Kidney capillary endothelial cell (primary cell): ENCODE measurements around the gene PITX3.
"Not testable (repeated sequence)": the region's sequence is repeated elsewhere in the genome, so short reads cannot be mapped to it uniquely, and the experiment has no call there.

ENCODE experiments used
- DNase-seq: peaks from one replicate; pipeline ENCODE4 v3.0.0-alpha.2; 2018; ENCODE audit warnings: low spot score

The PITX3 gene

DNA sequence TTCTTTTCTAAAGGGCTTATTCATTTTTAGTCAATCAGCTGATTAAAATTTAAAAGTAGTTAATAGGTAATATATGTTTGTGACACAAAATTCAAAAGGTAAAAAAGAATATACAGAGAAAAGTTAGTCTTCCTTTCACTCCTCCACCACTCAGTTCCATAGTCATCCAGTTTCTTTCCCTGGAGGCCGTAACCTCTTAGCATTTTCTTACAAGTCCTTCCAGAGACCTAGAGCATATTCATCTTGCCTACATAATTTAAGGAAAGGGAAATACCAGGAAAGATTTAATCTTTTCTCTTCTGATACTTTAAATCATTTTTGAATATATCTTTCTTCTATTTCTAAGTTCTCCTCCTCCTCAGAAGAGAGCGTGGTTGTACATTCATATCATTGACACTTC is 14.1 kb upstream of the PITX3 start:
- DNase-seq = no peak

DNA sequence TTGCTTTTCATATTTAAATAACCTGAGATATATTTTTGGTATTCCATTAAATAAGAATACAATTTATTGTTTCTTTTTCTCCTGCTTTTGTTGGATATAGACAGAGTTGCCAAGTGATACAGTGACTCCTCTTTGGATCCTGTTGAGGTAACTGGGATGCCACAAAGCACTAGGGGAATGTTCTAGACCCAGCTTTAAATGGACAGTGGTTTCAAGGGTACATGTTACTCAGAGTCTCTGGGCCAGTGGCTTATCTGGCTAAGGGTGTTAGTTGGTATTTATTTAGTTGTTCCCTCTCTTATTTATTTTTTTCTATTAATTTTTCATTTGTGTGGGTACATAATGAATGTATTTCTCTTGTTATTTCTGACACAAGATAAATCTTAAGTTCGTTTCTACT is 13.1 kb upstream of the PITX3 start:
- no peak for DNase-seq

DNA sequence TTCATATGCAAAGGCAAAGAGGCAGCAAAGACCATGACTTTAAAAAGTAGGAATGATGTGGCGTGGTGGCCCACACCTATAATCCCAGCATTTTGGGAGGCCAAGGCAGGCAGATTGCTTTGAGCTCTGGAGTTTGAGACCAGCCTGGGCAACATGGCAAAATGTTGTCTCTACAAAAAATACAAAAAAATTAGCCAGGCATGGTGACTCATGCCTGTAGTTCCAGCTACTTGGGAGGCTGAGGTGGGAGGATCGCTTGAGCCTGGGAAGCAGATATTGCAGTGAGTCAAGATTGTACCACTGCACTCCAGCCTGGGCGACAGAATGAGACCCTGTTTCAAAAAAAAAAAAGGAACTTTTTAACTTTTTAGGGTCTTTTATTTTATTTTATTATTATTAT is 11.2 kb upstream of the PITX3 start:
- not testable (repeated sequence) for DNase-seq

DNA sequence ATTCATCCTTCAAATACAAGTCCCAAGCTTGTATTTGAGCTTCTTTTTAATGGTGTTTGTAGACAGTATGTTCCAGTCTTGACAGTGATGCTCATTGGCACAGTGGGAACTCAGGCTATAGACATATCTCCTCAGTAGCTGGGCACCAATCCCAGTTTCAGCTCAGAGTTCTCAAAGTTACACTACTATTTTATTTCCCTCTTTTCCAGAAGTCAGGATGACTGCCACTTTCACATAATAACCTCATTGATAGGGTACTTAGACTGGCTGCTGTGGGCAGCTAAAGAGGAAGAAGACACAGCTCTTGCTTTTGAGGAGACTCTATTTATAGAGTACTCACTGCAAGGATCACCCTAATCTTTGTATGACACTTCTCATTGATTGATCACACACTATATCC is 6.4 kb upstream of the PITX3 start:
- DNase-seq = no peak

DNA sequence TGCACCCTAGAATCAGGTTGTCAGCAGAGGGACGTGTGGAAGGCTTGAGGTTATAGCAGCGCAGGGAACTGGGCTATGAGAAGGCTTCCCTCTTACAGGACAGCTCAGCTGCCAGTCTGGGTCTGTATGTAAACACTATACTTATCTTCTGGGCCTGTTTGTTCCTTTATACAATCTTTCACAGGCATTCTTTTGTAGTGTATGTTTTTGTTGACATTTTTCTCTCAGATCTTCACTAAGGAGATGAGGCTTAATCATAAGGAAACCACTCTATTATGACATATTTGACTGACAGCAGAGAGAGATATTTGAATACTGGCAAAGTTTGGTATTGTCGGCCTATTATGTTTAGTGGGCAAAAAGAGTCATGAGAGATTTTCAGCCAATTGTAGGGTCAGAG is 4.9 kb upstream of the PITX3 start:
- DNase-seq = no peak

DNA sequence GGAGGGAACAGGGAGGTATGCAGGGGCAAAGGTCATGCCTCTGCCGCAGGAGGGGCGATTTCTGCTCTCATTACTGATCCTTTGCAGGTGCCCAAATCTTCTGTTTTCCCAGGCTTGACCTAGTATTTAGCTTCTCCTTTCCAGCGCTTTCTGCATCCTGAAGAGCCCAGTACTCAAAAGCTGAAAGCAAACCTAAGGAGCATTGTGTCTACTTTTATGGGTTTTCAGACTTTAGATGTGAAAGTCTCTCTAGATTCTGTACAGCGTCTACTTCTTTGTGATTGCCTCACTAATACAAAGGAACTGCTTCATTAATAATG is 4.6 kb upstream of the PITX3 start:
- no peak for DNase-seq

DNA sequence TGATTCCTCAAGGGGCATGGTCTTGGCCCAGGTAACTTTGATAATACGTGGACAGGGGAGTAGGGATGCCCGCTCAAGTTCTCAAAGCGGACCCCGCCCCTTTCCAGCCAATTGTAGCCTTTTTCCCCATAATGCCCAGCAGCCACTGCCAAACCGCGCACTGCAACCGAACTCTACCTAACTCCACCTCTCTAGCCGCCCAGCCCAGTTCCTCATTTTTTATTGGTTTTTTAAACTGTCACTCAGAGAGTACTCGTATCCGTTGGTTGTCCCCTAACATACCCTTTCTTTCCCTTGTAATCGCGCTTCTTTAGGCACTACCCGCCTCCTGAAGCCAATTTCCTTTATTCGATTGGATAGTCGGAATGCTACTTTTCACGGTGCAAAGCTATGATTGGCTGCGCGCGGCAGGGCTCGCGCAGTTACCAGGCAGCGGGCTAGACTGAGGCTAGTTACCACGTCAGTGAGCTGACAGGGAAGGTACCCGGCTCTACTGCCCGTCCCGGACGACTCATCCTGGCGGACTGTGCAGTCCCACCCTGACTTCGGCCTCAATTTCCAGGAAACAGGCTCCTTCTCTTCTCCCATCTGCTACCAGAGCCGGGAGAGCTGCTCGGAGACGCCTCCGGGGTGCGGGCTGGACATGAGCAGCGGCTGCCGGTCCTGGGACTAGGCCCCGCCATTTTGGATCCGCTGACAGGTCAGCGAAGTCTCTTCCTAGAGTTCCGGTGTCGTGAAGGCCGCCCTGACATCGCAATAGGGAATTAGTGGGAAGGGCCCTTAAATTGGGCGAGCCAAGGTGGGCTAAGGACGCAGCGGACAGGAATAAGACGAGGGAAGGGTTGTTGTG is 4.0 kb upstream of the PITX3 start, which contains the start of gene GBF1:
GBF1 (plus strand) TSS at position 451 of the 850 bp plus-strand sequence. CDS start 13,407 bp downstream, outside the sequence.
- DNase-seq = peak; percentile 100

DNA sequence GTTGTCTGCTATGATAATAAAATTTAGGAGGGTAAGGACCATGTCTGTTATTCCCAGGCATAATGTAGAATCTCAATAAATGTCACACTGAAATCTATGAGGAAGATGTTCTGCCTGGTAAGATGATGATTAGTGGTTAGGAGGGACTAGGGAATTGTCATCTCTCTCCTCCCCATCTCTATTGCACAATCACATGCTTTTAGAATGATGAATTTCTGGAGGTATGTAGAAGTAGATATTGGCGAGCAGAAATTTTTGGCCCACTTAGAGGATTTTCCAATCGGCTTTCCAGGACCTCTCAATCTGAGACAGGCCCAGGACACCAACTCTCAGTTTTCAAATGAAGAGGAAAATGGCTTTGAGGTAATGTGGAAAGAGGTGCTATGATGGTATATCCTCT is 2.0 kb upstream of the PITX3 start:
- no peak for DNase-seq

DNA sequence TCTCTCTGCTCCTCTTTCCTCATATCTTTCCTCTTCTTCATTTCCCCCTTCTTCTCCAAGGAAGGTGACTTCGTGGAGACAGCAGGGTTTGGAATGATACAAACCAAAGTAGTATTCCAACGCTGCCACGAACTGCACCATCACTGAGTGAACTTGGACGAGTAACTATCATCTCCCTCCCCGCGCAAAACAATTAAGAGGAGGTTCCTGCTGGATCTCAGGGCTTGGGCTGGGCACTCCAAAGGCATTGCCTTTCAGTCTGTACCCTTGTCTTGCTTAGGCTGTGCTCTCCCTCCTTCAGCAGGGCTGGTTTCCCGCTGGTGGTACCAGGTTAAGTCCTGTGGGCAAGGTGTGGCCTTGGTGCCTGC is 790 bp upstream of the PITX3 start:
- no peak for DNase-seq

DNA sequence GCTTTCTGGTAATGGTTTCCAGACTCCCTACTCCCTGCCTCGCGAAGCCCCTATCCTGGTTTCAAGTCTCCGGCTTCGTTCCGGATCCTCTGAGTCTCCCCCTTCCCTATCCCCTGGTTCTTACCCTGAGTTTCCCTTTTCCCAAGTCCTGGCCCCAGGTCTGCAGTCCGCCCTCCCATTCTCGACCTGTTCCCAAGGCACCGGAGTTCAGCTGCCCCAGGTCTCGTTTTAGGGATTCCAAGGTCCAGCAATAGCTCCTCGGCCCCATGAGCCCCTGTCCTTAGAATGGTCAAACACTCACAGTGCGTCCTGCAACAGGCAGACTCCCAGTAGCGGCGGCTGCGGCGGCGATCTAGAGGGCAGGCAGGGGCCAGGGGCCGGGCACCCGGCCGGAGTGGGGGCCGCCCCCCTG is 274 bp downstream of the PITX3 start:
- no peak for DNase-seq

DNA sequence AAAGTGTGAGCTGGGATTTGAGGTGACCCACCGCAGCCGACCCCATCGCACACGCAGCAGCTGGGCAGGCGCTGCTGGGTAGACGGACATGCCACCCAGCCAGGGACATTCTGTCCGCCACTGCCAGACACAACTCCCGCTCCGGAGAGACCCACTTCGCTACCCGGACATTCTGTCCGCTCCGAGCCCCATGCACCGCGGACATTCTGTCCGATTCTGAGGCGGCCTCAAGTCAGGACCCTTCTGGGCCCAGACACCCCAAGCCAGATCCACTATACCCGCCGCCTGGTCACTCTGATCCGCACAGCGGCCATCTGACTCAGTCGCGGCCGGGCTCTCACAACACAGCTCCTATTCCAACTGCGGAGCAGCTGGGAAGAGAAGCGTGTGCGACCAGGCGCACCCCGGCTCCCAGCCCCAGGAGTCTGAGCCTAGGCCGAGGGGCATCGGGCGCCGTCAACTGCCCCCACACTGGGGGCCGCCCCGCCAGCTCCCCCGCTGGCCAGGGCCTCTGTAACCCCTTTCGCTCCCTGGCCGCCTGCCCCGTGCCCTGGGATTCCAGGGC is 763 bp downstream of the PITX3 start:
- no peak for DNase-seq

DNA sequence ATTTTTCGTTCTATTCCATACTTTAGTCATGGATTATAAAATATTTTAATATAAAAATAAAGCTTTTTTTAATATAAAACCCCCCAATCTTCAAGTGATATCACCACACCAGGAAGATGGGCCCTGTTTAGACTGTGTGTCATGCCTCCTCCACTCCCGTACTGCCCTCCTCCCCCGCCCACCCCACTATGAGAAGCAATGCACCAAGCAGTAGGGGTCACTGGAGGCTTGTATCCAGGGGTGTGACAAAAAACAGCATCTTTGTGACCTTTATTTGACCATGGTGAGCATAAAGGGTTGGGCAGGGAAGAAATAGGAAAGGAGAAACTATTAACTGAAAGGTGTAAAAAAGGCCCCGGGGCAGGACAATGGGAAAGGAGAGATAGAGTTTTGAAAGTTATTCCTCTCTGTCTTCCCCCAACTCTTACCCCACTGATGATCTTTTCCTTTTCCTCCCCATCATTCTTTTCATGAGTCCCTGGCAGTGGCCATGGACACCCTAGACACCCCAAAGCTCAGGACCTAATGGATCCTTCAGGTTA is 3.5 kb downstream of the PITX3 start:
- DNase-seq = no peak

DNA sequence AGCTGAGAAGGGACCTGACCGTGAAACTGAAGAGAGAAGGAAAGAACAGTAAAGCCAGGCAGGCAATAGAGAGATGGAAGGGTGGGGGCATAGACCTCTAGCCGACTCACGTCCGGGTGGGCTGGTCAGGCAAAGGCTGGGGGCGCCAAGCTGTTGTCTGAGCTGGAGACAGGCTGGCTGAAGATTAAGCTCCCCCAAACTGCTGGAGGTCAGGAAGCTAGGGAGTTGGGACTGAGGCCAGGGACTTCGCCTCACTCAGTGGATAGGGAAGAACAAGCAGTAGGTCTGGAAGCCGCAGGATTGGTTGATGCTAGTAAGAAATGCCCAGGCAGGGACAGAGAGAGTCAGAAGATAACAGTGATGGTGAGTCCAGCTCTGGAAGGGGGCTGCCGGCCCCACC is 5.3 kb downstream of the PITX3 start:
- DNase-seq = no peak

DNA sequence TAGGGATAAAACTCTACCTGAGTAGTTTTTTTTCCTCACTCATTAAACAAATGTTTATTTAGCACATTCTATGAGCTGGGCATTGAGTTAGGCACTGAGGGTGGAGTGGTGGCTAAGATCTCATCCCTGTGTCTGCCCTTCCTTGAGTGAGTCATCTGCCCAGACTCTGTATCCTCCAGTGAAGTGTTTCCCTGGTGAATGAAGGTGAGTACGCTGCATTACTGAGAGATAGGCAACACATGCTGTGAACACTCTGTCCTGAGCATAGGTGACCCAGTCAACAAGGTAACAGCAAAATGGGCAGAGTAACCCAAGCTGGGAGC is 5.8 kb downstream of the PITX3 start:
- DNase-seq = no peak

DNA sequence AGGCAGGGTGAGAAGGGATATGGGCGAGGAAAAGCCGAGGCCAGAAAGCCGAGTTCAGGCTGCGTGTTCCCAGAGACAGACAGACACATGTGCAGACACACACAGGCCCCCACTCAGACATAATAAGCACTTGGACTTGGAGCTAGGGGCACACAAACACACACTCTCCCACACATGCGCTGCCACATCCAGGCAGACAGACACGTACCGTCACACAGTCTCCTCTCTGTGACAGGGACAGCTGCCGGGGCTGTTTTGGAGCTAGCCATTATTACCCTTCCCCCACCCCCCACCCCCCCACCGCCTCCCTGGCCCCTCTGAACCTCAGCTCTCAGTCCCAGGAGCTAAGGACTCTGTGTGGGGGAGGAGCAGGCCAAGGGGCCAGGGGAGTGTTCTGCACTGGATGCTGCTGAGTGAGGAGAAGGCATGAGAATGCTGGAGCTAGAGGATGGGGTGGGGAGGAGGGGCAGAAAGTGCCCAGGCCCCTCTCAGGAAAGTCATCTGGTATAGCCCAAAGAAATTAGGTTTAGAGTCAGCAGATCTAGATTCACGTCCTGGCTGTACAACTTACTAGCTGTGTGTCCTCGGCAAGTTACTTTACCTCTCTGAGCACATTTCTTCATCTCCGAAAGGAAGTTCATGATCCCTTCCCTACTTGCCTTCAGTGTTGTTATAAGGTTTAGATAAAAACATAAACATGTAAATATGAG is 6.3 kb downstream of the PITX3 start:
- no peak for DNase-seq

DNA sequence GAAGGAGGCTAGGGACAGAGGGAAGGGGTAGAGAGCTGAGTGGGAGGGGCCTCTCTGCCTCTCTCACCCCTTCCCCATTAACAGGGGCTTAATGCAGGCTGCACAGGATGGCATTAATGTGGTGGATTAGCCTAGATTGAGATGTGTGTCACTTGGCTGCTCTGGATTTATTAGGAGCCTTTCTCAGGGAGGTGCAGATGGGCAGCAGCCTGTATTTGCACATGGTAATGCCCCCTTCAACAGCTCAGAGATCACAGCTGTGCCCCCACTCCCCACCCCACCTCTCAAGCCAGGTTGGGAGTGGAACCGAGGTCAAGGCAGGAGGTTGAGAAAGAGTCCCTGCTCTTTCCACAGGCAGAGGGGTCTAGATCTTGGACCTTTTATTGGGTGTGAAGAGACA is 7.3 kb downstream of the PITX3 start:
- no peak for DNase-seq

DNA sequence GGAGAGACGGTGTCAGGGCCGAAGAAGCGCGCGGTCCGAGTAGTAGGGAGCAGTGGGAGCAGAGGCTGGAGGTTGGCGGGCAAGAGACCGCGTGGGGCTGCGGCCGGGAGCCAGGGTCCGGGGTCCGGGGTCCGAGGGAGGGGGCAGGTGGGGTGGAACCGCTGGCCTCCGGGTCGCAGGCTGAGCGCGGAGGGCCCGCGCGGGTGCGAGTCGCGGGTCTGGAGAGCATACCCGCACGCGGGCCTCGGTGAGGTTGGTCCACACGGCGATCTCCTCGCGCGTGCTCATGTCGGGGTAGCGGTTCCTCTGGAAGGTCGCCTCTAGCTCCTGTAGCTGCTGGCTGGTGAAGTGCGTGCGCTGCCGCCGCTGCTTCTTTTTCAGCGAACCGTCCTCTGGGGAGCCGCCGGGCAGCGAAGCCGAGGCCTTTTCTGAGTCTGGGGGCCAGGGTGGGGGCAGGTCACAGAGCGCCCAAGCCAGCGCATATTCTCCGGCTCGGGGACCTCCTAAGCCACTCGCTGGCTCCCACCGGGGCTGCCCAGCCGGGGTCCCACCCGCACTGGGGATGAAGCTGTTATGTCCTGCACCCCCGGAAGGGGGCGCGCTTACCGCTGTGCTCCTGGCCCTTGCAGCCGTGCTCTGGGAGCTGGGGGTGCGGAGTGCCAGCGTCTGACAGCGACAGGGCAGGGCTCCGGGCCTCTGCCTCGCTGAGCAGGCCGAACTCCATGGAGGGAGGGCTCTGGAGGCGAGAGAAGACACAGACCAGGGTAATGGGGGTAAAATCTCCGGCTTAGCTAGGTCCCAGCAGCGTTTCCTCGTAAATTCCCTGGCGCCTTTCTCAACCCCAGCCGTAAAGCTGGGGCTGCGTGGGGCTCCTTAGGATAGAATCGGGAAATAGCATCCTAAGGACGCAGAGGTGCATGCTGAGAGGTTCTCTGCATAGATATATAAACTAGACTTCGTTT is 9.7 kb downstream of the PITX3 start:
- no peak for DNase-seq

DNA sequence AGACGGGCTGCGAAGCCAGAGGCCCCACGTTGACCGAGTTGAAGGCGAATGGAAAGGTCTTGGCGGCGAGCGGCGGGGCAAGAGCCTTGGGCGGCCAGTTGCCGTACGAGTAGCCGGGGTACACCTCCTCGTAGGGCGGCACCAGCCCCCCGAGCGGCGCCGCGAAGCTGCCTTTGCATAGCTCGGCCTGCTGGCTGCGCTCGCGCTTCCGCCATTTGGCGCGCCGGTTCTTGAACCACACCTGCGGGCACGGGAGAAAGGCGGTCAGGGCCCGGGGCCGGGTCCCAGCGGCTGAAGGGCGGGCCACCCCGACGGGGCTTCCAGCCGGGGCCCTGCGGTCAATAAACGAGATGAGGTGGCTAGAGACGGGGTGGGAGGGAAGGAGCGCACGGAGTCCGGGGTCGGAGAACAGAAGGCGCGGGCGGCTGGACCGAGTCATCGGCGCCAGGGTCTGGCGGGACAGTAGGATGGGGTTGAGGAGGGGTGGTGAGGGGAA is 10.4 kb downstream of the PITX3 start:
- no peak for DNase-seq

DNA sequence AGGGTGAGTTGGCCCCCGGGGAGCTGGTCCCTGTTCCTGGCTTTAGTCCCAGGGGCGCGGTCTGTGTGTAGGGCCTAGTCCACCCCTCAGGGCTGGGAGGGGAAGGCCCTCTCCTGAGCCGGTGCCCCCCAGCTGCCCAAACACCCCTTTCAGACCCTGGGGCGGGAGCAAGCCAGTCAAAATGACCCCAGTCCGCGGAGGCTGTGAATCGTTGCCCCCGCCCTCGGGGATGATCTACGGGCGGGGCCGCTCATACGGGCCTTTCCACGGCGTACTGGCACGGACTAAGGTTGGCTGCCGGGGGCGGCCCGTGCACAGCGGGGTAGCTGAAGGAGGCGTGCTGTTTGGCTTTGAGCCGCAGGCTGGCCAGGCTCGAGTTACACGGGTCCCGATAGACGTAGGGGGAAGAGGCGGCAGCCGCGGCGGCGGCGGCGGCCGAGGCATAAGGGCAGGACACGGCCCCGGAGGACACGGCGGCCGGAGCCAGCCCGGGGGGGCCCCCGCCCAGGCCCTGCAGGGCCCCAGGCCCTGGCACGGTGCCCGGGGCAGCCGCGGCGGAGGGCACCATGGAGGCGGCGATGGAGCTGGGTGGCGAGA is 10.9 kb downstream of the PITX3 start:
- no peak for DNase-seq

DNA sequence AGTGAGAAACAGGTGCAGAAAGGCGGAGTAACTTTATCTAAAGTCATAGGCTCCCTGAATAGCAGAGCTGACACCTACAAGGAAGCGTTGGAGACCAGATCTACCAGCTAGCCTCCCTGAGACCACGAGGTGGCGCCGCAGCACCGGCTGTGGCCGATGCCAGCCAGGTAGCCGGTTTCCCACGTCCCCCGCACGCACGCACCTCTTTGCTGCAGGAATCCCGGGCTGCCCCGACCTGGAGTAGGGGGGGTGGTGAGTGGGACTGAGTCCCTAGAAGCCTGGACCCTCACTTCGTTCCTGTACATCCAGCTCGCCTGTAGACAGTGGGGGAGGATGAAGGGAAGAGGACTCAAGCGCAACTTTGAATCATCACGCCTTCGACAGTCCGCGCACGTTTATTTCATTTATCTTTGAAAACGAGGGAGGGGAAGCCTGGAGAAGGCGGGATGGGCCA is 11.5 kb downstream of the PITX3 start:
- peak; percentile 66 for DNase-seq

DNA sequence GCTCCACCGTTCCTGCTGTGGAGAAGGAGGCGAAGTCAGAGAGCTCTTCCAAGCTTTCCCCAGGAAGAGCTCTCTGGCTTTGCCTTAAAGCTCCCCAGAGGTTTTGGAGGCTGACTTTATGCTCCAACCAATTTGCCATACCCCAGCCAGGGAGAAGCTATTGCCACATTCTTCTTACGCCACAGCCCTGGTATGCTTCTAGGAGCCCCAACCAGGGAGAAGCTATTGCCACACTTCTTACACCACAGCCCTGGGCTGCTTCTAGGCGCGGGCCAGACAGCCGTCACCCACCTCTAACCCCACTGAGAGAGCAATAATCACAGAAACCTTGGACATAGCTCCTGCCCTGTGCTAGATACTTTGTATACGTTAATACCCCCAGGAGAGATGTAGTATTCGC is 14.3 kb downstream of the PITX3 start:
- DNase-seq = no peak

DNA sequence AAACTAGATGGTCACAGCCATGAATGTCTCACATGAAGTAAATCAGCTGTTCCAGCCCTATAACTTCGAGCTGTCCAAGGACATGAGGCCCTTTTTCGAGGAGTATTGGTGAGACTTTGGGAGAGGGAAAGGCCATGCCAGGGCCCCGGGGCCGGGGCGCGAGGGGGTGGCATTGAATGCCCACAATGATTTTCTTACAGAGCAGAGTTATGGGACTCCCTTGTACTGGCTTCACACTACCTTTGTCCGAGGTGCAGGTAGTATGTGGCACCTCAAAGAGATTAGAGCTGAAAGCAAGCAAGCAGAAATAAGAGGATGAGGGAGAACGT is 14.8 kb downstream of the PITX3 start:
- DNase-seq = no peak
